GM23338 (cell line): ENCODE measurements around the gene LSP1. TPM values are rescaled to one million over a fixed set of nuclear protein-coding genes. Genes with fewer than 3 reads are reported as not detected.

Experiments
- ATAC-seq: fragments of 200-7000 bp; cut with Tn5 transposase; 3 replicates; pipeline ENCODE4 v1.9.1; 2020
- DNase-seq: peaks from one replicate; pipeline ENCODE4 v3.0.0-alpha.2; 2015; ENCODE audit warnings: low spot score
- H2AFZ ChIP-seq: fragments of 200-600 bp; sonication (generic); 2 replicates; pipeline ENCODE4 v1.8.0; 2016; ENCODE audit warnings: antibody characterized with exemption, mild to moderate bottlenecking, moderate library complexity
- H3F3A ChIP-seq: fragments of 200-600 bp; sonication (generic); replicated peaks from 2 replicates; pipeline ENCODE4 v1.8.0; 2017; ENCODE audit warnings: antibody characterized with exemption, mixed run types, low read depth
- H3K27ac ChIP-seq: fragments of 200-600 bp; sonication (generic); 2 replicates; pipeline ENCODE4 v1.6.1; 2016; ENCODE audit warnings: low read depth
- H3K27me3 ChIP-seq: fragments of 200-600 bp; sonication (generic); 2 replicates; pipeline ENCODE4 v1.8.0; 2016; ENCODE audit warnings: mild to moderate bottlenecking, mixed run types, moderate library complexity; ENCODE audit not compliant: insufficient read depth
- H3K36me3 ChIP-seq: fragments of 200-600 bp; sonication (generic); 2 replicates; pipeline ENCODE4 v1.8.0; 2016; ENCODE audit warnings: mild to moderate bottlenecking; ENCODE audit not compliant: insufficient read depth
- H3K4me1 ChIP-seq: fragments of 200-600 bp; sonication (generic); 2 replicates; pipeline ENCODE4 v1.8.0; 2016; ENCODE audit warnings: mild to moderate bottlenecking, moderate library complexity; ENCODE audit not compliant: insufficient read depth
- H3K4me2 ChIP-seq: fragments of 200-600 bp; sonication (generic); 2 replicates; pipeline ENCODE4 v1.7.1; 2017; ENCODE audit warnings: mixed run types
- H3K4me3 ChIP-seq: fragments of 200-600 bp; sonication (generic); 2 replicates; pipeline ENCODE4 v1.6.1; 2016; ENCODE audit warnings: mixed run types
- H3K79me2 ChIP-seq: fragments of 200-600 bp; sonication (generic); replicated peaks from 2 replicates; pipeline ENCODE4 v1.8.0; 2017; ENCODE audit warnings: mild to moderate bottlenecking; ENCODE audit not compliant: insufficient read depth
- H3K9me2 ChIP-seq: fragments of 200-600 bp; sonication (generic); 2 replicates; pipeline ENCODE4 v1.8.0; 2017; ENCODE audit not compliant: insufficient read depth
- H4K20me1 ChIP-seq: fragments of 200-600 bp; sonication (generic); replicated peaks from 2 replicates; pipeline ENCODE4 v1.8.0; 2017; ENCODE audit warnings: mild to moderate bottlenecking; ENCODE audit not compliant: insufficient read depth
- H3K27ac Mint-ChIP-seq: 2 replicates; pipeline ENCODE4 v1.8.0; 2020; ENCODE audit warnings: inconsistent platforms, mild to moderate bottlenecking, moderate library complexity, mixed read lengths
- H3K27me3 Mint-ChIP-seq: 3 replicates; pipeline ENCODE4 v1.8.0; 2022; ENCODE audit warnings: low read depth, mild to moderate bottlenecking, moderate library complexity, mixed read lengths, inconsistent platforms; ENCODE audit not compliant: insufficient read depth, poor library complexity
- H3K36me3 Mint-ChIP-seq: 3 replicates; pipeline ENCODE4 v1.8.0; 2021; ENCODE audit warnings: low read depth, mild to moderate bottlenecking, inconsistent platforms, moderate library complexity, mixed read lengths
- H3K4me1 Mint-ChIP-seq: 3 replicates; pipeline ENCODE4 v1.8.0; 2020; ENCODE audit warnings: mild to moderate bottlenecking, inconsistent platforms, mixed read lengths
- H3K4me3 Mint-ChIP-seq: 3 replicates; pipeline ENCODE4 v1.8.0; 2021; ENCODE audit warnings: moderate library complexity, mild to moderate bottlenecking, inconsistent platforms, mixed read lengths
- H3K9me3 Mint-ChIP-seq: 3 replicates; pipeline ENCODE4 v1.8.0; 2020; ENCODE audit warnings: moderate library complexity, mild to moderate bottlenecking, inconsistent platforms, mixed read lengths
- STAT1 ChIP-seq: IDR thresholded peaks from one replicate; pipeline ENCODE4 v1.6.1; 2016; ENCODE audit warnings: antibody characterized with exemption; ENCODE audit not compliant: unreplicated experiment
- ZNF114 ChIP-seq: fragments of 250-450 bp; sonication (Bioruptor Pico); IDR thresholded peaks from 2 replicates; pipeline ENCODE4 v1.5.0; 2020; ENCODE audit warnings: mild to moderate bottlenecking, moderate library complexity
- polyA plus RNA-seq: library from polyadenylated mRNA; unstranded; fragments of >200 nt; fragmentation: Nextera tagmentation; extraction: Ambion mirVana; gene quantifications from 2 replicates; pipeline ENCODE4 v1.2.1, GENCODE V29; 2016
- total RNA-seq: library from RNA; depleted of rRNA; stranded (reverse); fragments of >200 nt; shearing (Covaris generic); gene quantifications from 2 replicates; pipeline ENCODE4 v1.2.3, GENCODE V29; 2014
- TF ChIP-seq, protein P1 (sequence below): fragments of 250-450 bp; sonication (Bioruptor Pico); IDR thresholded peaks from 2 replicates; pipeline ENCODE4 v1.5.0; 2020; ENCODE audit warnings: mild to moderate bottlenecking, moderate library complexity
- TF ChIP-seq, protein P2 (sequence below), 2 experiments: fragments of 200-600 bp in 1 of 2; sonication (generic) in 1 of 2; conservative IDR thresholded peaks; 2 replicates each; pipeline versions ENCODE4 v1.5.1 to v1.6.1; 2016 to 2017; ENCODE audit warnings: antibody characterized with exemption in 2 of 2, low read depth in 2 of 2, mild to moderate bottlenecking in 2 of 2, moderate library complexity in 1 of 2

Gene LSP1
- total and polyA plus RNA-seq, 2 experiments from 2014 or later, result 0.84 TPM; not detected in 1

DNA sequence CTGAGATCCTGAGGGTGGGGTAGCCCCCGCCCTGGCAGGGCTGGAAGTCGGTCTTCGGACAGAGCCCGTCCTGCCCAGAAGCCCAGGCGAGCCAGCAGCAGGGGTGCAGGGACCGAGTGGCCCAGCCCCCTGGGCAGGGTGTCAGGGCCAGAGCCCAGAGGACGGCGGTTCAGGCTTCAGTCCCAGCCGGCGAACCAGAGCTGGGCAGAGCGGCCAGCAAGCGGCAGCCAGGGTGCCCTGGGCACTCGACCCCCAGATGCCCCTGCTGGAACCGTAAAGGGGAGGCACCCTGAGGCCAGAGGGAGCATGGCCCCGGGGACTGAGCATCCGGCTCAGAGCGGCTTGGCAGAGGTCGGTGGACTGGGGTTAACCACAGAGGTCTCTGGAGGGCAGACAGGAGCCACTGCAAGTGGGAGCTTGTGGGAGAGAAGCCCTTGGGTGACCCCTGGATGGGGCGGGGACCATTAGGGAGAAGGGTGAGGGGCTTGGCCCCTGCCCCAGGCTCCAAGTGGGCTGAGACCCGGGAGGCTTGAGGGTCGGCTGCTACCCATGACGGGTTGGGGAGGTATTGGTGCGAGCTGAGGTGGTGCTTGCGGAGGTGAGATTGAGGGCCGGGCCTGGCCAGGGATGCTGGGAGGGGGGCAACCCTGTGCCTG is 15.9 kb downstream of the LSP1 start:
- no peaks in the 10 kb centered on the region for H3K9me2 ChIP-seq
- no peaks in the 10 kb centered on the region for H3K27me3 ChIP-seq
- H3K4me2 ChIP-seq, result no peak overlapping the region
- ATAC-seq (no peak), DNase-seq (no peak)
- no peaks in the 10 kb centered on the region for H4K20me1 ChIP-seq
- H3F3A ChIP-seq, result no peaks in the 10 kb centered on the region
- Mint-ChIP-seq H3K9me3 (no peaks in the 10 kb centered on the region), H3K4me1 (peaks cover 2% of the 10 kb centered on the region; the same call in 1 of the 3 replicates), H3K27me3 (peaks cover 8% of the 10 kb centered on the region), H3K36me3 (no peaks in the 10 kb centered on the region), H3K4me3 (no peak overlapping the region), H3K27ac (no peak overlapping the region)
- H3K4me3 ChIP-seq, result no peak overlapping the region
- H3K36me3 ChIP-seq, result no peaks in the 10 kb centered on the region
- TF ChIP-seq, protein P1, sequence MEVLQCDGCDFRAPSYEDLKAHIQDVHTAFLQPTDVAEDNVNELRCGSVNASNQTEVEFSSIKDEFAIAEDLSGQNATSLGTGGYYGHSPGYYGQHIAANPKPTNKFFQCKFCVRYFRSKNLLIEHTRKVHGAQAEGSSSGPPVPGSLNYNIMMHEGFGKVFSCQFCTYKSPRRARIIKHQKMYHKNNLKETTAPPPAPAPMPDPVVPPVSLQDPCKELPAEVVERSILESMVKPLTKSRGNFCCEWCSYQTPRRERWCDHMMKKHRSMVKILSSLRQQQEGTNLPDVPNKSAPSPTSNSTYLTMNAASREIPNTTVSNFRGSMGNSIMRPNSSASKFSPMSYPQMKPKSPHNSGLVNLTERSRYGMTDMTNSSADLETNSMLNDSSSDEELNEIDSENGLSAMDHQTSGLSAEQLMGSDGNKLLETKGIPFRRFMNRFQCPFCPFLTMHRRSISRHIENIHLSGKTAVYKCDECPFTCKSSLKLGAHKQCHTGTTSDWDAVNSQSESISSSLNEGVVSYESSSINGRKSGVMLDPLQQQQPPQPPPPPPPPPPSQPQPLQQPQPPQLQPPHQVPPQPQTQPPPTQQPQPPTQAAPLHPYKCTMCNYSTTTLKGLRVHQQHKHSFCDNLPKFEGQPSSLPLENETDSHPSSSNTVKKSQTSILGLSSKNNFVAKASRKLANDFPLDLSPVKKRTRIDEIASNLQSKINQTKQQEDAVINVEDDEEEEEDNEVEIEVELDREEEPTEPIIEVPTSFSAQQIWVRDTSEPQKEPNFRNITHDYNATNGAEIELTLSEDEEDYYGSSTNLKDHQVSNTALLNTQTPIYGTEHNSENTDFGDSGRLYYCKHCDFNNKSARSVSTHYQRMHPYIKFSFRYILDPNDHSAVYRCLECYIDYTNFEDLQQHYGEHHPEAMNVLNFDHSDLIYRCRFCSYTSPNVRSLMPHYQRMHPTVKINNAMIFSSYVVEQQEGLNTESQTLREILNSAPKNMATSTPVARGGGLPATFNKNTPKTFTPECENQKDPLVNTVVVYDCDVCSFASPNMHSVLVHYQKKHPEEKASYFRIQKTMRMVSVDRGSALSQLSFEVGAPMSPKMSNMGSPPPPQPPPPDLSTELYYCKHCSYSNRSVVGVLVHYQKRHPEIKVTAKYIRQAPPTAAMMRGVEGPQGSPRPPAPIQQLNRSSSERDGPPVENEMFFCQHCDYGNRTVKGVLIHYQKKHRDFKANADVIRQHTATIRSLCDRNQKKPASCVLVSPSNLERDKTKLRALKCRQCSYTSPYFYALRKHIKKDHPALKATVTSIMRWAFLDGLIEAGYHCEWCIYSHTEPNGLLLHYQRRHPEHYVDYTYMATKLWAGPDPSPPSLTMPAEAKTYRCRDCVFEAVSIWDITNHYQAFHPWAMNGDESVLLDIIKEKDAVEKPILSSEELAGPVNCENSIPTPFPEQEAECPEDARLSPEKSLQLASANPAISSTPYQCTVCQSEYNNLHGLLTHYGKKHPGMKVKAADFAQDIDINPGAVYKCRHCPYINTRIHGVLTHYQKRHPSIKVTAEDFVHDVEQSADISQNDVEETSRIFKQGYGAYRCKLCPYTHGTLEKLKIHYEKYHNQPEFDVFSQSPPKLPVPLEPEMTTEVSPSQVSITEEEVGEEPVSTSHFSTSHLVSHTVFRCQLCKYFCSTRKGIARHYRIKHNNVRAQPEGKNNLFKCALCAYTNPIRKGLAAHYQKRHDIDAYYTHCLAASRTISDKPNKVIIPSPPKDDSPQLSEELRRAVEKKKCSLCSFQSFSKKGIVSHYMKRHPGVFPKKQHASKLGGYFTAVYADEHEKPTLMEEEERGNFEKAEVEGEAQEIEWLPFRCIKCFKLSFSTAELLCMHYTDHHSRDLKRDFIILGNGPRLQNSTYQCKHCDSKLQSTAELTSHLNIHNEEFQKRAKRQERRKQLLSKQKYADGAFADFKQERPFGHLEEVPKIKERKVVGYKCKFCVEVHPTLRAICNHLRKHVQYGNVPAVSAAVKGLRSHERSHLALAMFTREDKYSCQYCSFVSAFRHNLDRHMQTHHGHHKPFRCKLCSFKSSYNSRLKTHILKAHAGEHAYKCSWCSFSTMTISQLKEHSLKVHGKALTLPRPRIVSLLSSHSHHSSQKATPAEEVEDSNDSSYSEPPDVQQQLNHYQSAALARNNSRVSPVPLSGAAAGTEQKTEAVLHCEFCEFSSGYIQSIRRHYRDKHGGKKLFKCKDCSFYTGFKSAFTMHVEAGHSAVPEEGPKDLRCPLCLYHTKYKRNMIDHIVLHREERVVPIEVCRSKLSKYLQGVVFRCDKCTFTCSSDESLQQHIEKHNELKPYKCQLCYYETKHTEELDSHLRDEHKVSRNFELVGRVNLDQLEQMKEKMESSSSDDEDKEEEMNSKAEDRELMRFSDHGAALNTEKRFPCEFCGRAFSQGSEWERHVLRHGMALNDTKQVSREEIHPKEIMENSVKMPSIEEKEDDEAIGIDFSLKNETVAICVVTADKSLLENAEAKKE, result no peak
- no peak for TF ChIP-seq ZNF114
- H3K4me1 ChIP-seq, result no peaks in the 10 kb centered on the region
- no peaks in the 10 kb centered on the region for H3K79me2 ChIP-seq
- no peak overlapping the region for H2AFZ ChIP-seq
- H3K27ac ChIP-seq, result no peak overlapping the region

GRCh38 chr11:1869427-1870325 is 16.8 kb downstream of the LSP1 start:
- H3K4me3 Mint-ChIP-seq, result no peak overlapping the region
- Histone ChIP-seq H3K9me2 (no peaks in the 10 kb centered on the region), H3K27ac (no peak overlapping the region), H3K36me3 (no peaks in the 10 kb centered on the region), H3K79me2 (no peaks in the 10 kb centered on the region), H3F3A (no peaks in the 10 kb centered on the region), H2AFZ (no peak overlapping the region), H3K4me3 (no peak overlapping the region), H3K4me1 (no peaks in the 10 kb centered on the region), H3K4me2 (no peak overlapping the region), H4K20me1 (no peaks in the 10 kb centered on the region), H3K27me3 (no peaks in the 10 kb centered on the region)
- no peaks in the 10 kb centered on the region for H3K9me3 Mint-ChIP-seq
- peaks cover 2% of the 10 kb centered on the region; the same call in 1 of the 3 replicates for H3K4me1 Mint-ChIP-seq
- no peak overlapping the region for H3K27ac Mint-ChIP-seq
- peak; percentile 31 for DNase-seq
- H3K27me3 Mint-ChIP-seq, result peaks cover 8% of the 10 kb centered on the region
- ATAC-seq, result peak; percentile 51
- H3K36me3 Mint-ChIP-seq, result no peaks in the 10 kb centered on the region
- TF ChIP-seq, protein P2, sequence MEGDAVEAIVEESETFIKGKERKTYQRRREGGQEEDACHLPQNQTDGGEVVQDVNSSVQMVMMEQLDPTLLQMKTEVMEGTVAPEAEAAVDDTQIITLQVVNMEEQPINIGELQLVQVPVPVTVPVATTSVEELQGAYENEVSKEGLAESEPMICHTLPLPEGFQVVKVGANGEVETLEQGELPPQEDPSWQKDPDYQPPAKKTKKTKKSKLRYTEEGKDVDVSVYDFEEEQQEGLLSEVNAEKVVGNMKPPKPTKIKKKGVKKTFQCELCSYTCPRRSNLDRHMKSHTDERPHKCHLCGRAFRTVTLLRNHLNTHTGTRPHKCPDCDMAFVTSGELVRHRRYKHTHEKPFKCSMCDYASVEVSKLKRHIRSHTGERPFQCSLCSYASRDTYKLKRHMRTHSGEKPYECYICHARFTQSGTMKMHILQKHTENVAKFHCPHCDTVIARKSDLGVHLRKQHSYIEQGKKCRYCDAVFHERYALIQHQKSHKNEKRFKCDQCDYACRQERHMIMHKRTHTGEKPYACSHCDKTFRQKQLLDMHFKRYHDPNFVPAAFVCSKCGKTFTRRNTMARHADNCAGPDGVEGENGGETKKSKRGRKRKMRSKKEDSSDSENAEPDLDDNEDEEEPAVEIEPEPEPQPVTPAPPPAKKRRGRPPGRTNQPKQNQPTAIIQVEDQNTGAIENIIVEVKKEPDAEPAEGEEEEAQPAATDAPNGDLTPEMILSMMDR (conservative IDR thresholded peaks at IDR 0.05; ENCODE audit: low read depth in 2 of 2), result 0 out of 4 replicates have a peak, but pooled peaks of 1 of the 2 experiments have one; percentile 23
- no peak for TF ChIP-seq STAT1
